Lung microvascular endothelial cell (primary cell): ENCODE measurements around the gene STK39. TPM values are rescaled to one million over a fixed set of nuclear protein-coding genes. Genes with fewer than 3 reads are reported as not detected.
"Not testable (repeated sequence)": the region's sequence is repeated elsewhere in the genome, so short reads cannot be mapped to it uniquely, and the experiment has no call there.

Source experiments
- DNase-seq, 2 donors: peaks; one replicate each; pipeline versions ENCODE4 v3.0.0 to v3.0.0-alpha.2; 2010; ENCODE audit warnings: low read depth in 2 of 2
- total RNA-seq: library from RNA; depleted of rRNA; stranded (reverse); fragments of >200 nt; gene quantifications from 2 replicates; pipeline ENCODE4 v1.2.1, GENCODE V29; 2014

STK39 gene
- total RNA-seq, 1 donor from 2014 or later, result 1.4 TPM

DNA sequence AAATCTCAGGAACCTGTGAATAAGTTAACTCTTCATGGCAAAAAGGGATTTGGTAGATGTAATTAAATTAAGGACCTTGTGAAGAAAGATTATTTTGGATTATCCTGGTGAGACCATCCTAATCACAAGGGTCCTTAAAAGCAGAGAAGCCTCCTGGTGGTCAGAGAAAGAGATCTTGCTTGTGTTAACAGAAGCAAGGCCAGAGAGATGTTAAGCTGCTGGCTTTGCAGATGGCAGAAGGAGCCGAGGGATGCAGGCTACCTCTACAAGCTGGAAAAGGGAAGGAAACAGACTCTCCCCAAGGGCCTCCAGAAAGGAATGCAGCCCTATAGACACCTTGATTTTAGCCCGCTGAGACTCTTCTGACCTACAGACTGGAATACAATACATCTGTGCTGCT lies 197.0 kb downstream of the STK39 start:
- no peak for DNase-seq

DNA sequence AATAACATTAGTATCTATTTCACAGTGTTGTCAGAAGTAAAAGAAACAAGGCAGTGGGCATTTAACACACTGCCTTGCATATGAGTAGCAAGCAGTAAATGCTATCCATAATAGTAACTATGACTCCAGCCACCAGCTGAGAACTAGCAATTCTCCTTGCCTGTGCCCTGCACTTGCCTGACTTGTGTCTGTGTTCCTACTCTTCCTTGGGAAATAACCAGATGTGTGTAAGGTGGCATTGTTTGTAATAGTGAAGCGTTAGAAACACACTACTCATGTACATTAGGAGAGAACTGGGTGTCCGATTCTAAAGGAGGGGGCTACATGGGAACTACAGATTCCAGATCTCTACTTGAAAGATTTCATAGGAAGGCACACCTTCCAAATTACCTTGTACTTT lies 197.8 kb downstream of the STK39 start:
- DNase-seq, result no peak

DNA sequence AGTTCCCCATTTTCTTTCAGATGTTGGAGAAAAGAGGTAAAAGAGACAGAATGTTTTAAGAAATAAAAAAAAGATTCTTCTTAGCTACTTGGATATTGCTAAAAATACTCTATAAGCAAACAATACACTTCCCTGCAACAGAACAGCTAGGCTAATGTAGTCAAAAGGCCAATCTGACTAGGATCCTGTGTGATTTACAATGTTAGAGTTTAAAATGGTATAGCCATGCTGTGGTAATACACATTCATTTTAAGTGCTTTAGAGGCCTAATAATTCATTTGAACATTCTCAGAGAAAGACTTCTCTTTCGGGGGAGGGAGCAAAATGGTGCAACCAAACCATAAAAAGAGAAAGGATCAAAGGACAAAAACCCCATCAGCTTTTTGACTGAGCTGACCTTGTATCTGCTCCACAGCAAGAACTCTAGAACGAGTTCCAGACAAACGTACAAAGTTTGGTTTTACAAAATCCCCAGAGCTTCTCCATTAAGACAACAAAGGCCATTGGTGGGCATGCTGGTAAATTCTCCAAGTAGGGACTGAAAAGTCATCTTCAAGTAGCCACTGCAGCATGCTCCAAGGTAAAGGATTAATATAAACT lies 200.2 kb downstream of the STK39 start:
- DNase-seq, result no peak

DNA sequence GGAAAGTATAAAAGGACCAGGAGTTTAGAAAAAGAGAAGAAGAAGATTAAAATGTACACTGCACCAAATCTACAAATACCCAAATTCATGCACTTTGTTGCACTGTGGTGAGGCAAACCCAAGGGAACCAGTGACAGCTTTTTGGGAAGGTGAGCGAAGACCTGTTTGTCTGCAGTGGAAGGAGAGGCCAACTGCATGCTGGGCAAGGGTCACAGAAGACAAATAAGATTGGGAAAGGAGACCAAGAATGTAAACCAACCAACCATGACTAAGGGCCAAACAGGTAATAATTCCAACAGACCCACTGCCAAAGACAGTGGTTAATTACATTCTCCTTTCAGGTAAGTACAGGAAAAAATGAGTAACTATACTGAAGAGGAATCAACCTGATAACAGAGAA lies 202.8 kb downstream of the STK39 start:
- no peak for DNase-seq

DNA sequence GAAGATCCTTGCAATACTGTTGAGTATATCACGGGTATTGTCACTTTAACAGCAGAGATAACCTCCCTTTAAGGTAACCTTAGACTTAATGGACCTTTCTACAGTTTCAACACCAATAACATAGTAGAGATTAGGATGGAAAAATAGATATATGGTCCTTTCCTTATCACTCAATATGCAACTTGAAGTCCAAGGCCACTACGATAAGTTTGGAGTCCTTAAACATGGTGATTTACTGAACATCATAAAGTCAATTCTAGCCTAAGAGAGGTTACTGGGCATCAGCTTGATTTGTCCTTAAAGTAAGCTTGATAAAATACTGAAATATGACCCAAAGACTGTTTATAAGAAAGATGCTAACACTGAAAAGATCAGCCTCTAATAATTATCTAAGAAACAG lies 203.2 kb downstream of the STK39 start:
- no peak for DNase-seq

DNA sequence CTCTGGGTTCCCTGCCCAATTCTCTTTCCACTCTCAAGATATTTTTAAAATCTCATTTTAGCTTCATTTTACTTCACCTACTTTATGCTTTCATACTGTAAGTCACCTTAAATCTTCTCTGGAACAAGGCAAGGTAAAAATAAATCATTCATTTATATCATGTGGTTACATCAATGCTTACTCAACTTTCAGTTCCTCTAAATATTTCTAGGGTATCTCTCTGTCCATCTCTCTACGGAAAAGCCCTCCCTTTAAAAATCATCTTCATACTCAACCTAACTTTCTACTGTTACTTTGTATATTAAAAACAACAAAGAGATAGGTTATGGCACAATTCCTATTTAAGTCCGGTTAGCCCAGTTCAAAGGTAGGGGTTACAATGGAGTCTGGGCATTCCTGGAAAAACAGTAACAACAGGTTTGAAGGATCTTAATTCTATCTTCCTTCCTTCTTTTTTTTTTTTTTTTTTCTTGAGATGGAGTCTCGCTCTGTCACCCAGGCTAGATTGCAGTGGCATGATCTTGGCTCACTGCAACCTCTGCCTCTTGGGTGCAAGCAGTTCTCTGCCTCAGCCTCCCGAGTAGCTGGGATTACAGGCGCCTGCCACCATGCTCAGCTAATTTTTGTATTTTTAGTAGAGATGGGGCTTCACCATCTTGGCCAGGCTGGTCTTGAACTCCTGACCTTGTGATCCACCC lies 205.1 kb downstream of the STK39 start:
- DNase-seq, result not testable (repeated sequence)

DNA sequence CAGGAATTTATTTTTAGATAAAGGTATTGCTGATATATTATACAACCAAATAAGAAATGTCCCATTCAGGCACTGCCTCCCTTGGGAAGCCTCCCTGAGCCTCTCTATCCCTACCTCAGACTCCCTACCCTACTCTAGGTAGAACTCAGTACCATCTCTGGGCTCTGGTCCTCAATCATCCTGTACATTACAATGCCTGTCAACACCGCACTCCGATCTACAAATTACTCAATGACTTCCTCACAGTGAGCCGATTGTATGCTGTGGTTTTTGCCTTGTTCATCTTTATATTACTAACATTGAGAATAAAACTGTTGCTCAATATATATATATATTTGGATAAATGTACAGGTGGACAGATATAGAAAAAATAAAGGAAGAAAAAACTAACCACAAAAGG lies 207.5 kb downstream of the STK39 start:
- DNase-seq, result no peak

DNA sequence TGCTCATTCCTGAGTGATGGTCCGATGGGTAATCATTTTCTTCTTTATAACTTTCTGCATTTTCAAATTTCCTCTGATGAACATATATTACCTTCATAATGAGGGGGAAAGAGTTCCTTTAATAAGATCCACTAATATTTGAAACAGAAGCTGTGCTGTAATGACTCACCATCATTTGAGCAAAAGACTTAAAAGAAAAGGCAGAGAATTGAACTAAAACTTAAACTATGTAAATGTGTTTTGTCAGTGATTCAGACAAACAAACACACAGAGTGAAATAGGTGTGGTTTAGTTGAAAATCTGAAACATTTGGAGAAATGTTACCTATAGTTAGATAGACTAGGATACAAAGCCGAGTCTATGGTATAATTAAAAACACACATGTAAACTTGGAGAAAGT lies 209.6 kb downstream of the STK39 start:
- no peak for DNase-seq

DNA sequence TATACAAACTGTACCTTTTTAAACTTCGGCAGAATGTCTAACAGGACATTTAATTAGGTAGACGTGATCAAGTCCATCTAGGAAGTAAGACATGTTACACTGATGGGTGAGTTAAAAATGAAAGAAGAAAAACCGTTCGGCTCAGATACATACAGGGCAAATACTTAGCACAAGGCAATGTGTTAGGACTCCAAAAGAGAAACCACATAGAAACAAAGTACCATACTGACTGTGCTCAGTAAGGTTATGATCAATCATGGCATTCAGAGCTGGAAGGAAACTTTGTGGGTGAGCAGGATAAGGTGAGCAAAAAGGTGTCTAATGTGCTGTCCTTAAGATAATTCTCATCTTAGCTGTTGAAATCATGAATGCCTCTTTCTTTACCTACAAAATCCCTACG lies 211.9 kb downstream of the STK39 start:
- no peak for DNase-seq

DNA sequence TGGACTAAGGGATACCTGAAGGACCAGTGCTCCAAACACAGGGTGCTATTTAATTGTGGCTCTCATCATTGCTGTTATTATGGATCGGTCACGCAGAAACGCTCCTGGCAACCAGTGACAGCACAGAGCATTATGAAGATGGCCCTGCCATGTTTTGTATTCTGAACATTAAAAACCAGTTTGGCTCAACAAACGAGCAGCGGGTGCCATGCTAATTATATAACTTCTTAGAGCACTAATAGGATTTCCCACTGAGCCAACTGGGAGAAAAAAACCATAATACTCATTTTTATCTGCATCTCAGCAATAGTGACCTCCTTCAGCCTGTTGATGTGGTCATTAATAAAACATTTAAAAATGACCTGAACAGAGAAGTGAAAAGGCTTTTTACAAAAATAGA lies 212.8 kb downstream of the STK39 start:
- DNase-seq, result no peak

DNA sequence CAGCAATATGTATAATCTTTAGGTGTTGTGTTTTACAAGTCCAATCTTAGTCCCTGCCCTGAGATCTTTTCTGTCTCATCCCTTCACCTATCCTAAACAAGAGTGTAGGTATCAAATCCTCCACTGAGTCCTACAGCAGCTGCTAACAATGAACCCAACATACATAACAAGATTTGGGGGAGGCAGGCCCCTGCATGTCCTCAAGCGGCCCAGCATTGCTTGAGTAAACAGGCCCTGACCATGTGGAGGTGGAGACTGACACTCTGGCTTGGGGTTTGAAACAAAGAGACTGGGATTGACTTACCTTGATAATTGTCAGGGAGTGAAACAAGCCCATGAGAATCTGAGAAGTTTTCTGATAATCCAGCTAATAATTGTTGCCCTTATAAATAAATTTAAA lies 213.4 kb downstream of the STK39 start:
- DNase-seq, result no peak

DNA sequence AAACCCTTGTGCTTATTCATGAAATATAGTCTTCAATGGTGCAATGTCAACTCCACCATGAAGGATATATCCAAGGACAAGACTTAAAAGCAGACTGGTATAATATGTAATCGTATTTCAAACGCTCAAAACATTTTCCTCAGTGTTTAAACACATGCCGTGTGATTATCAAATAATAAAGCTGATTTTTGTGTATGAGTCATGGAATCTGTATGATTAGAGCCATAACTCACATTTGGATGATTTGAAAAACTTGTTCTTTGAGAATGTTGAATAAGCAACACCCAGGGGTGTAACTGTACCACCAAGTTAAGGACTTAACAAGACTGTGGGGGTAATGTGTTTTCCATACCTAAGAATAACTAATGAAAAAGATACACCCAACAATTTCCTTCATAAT lies 215.3 kb downstream of the STK39 start:
- DNase-seq, result no peak

DNA sequence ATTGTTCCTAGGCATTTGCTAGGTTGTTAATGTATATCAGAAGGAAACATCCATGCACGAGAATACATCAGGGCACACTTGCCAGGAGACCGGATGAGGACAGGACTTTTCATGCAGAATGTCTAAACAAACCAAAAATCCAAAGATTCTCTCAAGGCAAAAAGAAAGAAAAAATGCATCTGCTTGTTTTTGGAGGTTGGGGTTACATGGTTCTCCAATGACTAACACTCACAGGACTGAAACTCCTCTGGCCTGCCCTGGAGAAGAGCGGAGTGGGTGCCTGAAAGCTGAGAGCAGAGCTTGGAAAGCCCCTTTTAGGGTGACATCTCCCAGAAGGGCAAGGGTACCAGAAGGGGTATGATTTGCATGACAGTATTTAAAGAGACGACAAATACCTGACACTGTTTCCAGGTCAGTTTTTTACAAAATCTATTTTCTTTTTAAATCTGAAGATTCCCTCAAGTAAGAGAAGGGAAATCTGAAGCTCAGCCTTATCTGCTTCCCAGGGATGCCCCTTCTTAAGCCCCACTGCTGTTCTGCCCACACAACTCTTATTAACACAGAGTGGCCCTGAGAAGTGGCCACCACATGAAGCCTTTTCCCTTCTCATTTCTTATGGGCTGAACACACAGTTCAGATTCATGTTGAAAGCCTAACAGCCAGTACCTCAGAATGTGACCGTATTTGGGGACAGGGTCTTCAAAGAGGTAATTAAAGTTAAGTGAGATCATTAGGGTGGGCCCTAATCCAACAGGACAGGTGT lies 216.4 kb downstream of the STK39 start:
- peak in 1 of 2 donors; percentile 2 for DNase-seq

DNA sequence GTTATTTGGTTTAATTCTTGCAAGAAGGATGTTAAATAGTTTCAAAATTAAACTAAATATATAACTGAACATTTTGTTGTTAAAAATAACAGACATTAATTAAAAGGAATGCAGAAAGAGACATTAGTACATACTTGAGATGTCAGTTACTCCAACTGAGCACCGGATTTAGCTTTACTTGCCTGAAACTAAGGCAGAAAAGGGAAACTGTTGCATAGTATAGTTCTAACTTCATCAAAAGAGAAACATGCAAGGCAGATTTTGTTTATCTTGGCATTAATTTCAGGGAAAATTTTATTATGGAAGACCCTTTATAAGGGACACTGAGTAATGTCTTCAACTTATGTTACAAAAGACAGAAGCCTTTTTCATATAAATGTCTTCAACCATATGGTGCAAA lies 218.3 kb downstream of the STK39 start:
- no peak for DNase-seq

DNA sequence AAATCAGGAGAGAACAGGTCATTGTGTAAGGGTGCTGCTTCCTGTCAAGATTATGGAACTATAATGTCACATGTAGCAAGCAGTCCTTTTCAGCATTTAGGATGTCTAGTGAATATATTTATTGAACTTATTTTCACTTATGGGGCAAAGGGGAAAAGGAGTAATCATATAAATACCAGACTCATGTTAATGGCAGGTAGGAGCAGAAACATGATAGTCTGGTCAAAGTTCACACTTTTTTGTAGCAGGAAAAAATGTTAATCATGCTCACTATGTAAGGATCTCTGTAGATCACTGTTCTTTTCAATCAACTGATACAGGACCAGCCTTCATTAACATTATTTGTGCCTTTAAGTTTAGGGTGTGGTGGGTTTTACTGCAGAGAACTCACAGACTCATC lies 219.0 kb downstream of the STK39 start:
- no peak for DNase-seq

DNA sequence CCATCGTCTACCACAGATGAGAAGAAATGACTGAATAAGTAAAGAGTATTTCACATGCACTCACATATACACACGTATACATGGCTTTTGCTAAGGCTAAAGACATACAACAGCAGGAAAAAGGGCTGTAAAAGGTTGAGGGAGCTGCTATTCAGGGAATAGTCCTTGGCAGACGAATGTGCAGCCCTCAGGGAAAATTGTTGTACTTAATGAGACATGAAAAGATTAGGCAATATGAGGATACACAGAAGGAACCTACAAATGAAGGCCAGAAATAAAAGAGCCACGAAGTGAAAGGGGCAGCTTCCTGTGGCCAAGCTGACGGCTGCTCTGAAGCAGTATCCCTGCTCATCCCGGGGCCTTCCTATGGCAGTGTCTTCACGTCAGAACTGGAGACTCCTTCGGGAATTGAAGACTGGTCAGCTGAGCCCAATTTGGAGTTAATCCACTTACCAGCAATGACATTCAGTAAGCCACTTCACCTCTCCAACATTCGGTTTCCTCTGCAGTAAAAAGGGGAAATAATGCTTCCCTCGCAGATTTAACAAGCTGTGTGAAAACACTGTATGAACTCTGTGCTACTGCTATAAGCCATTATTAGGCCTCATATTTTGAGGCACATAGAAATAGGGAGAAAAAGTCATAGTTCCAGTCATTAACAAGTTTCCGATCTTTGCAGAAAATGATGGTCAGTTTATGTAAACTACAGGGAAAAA lies 221.8 kb downstream of the STK39 start:
- DNase-seq, result no peak

DNA sequence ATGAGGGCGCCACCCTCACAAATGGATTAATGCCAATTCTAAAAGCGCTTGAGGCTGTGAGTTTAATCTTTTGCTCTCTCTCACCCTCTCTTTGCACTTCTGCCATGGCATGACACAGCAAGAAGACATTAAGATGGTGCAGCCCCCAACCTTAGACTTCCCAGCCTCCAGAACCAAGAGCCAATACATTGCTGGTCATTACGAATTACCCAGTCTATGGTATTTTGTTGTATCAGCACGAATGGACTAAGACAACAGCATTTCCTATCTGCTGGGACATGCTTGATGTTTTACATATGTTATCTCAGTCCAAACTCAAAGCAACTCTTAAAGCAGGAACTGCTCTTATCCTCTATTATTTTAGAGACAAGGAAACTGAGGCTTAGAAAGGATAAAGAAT lies 222.9 kb downstream of the STK39 start:
- no peak for DNase-seq

DNA sequence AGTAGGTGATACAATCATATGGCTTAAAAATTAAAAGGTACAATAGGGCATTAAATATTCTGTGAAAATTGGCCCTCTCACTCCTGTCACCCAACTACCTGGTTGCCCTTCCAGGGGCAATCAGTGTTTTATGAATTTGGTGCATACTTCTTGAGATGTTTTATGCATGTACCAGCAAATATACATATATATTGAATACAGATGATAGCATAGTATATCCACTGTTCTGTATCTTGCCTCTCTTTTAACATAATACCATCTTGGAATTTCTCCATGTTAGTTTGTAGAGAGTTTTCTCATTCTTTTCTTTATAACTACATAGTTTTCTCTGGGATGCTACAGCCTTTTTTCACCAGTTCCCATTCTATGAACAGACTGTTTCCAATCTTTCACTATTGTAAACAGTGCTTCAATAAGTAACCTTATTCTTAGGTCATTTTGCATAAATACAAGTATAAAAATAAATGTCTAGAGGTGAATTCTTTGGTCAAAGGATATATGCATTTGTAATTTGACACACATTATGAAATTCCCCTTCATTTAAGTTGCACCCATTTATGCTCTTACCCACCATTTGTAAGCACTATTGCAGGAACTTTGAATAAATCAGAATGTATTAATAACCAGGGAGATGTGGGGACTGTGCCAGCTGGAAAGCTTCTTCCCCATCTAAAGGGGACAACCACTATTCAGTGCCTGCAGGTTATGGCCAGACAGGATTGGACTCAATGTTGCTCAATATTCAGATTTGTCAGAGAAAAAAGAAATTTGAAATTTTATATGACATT lies 225.4 kb downstream of the STK39 start:
- no peak for DNase-seq

DNA sequence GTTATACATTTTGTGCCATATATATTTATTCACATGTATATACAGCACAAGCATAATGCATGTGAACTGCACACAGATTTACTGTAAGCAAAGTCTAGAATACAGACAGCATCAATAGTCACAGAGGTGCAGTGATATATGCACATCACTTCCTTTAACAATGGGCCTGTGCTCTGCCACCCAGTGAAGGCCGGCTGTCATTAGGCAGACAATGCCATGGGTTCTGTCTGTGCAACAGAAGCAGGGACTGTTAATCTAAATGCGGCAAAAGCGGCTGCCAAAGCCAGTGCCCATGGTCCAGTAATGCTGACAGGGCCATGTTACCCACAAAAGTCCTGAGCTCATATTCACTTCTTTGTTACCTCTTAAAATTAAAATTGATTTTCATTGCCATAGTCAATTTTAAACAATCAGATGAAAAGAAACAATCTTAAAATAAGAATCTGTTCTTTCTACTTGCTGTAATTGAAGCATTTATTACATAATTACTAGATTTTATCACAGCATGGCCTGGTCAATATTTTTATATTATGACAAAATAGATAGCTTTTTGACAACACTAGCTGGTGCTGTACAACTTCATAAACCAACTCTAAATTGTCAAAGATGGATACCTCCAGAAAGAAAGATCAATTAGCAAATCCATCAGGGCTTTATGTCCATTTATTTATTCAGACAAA lies 232.0 kb downstream of the STK39 start:
- no peak for DNase-seq

DNA sequence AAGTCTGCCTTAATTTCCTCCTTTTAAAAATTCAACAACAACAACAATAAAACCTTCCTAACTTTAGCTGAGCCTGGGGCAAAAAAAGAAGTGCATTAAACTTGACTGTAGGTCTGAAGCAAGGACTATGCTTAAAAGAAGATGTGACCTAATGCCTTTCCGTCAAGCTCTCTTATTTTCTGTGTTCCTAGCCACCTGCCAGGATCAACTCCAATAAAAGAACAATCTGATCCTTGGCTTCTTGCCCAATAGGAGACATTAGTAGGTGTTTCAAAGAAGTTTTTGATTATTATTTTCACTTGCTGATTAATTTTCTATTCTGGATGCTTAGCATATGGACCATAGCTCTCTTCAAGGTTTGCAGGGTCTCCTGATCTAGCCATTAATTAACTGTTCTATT lies 237.5 kb downstream of the STK39 start:
- DNase-seq, result no peak

DNA sequence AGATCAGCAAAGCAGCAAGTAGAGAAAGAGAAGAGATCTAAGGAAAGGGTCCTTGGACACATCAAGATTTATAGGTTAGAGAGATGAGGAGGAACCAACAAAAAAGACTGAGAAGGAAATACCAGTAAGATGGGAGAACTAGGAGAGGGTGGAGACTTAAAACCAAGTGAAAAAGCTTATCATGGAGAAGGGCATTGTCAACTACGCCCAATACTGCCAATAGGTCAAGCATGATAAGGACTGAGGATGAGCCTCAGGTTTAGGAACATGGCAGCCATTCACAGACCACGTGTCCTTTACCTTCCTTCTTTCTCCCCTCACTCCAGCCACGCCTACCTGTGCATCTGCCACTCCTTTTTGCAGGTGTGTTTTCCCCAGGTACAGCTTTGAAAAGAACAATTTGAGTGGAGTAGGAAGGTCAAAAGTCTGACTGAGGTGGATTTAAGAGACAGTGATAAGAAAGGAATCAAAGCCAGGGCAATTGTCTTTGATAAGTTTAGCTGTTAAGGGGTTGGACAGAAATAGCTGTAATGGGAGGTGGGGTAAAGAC lies 238.7 kb downstream of the STK39 start:
- no peak for DNase-seq
